WTC11 (cell line): Measurements from ENCODE around the gene NLRP14. TPM values are rescaled to one million over a fixed set of nuclear protein-coding genes. Genes with fewer than 3 reads are reported as not detected.

Source experiments
- ATAC-seq: fragments of 200-7000 bp; cut with Tn5 transposase; 2 replicates; pipeline ENCODE4 v1.10.0; 2021; ENCODE audit warnings: mild to moderate bottlenecking, moderate library complexity
- CTCF ChIA-PET: fragments of 300-600 bp; sonication (Branson Sonifier 250); formaldehyde crosslinking; loops from one replicate; lab custom pipeline; 2021; ENCODE audit warnings: antibody characterized with exemption; lab: Charles Lee
- POLR2A ChIA-PET: fragments of 350-600 bp; sonication (Branson Sonifier 250); formaldehyde crosslinking; loops from one replicate; lab custom pipeline; 2021; ENCODE audit warnings: antibody characterized with exemption; lab: Charles Lee
- DNase-seq: peaks from one replicate; pipeline ENCODE4 v3.0.0; 2021; ENCODE audit warnings: low spot score
- H3K27ac Mint-ChIP-seq: 2 replicates; pipeline ENCODE4 v1.8.0; 2021; ENCODE audit warnings: mixed read lengths
- H3K27me3 Mint-ChIP-seq: 2 replicates; pipeline ENCODE4 v1.8.0; 2021; ENCODE audit warnings: low read depth, mild to moderate bottlenecking, moderate library complexity, mixed read lengths
- H3K36me3 Mint-ChIP-seq: 2 replicates; pipeline ENCODE4 v1.8.0; 2021; ENCODE audit warnings: mixed read lengths
- H3K4me1 Mint-ChIP-seq: 2 replicates; pipeline ENCODE4 v1.8.0; 2022; ENCODE audit warnings: mixed read lengths
- H3K4me3 Mint-ChIP-seq: 2 replicates; pipeline ENCODE4 v1.8.0; 2021; ENCODE audit warnings: mild to moderate bottlenecking, moderate library complexity, mixed read lengths
- H3K9me3 Mint-ChIP-seq: 2 replicates; pipeline ENCODE4 v1.8.0; 2021; ENCODE audit warnings: mixed read lengths
- AFF4 ChIP-seq: sonication (generic); formaldehyde crosslinking; IDR thresholded peaks from 2 replicates; pipeline ENCODE4 v1.8.1; 2023; ENCODE audit warnings: mild to moderate bottlenecking, missing genetic modification reagents, borderline replicate concordance
- ATF2 ChIP-seq: sonication (generic); formaldehyde crosslinking; IDR thresholded peaks from 2 replicates; pipeline ENCODE4 v1.8.1; 2022; ENCODE audit warnings: low read depth, missing genetic modification reagents, borderline replicate concordance
- ESRRA ChIP-seq: sonication (generic); formaldehyde crosslinking; IDR thresholded peaks from 2 replicates; pipeline ENCODE4 v1.8.1; 2022; ENCODE audit warnings: mild to moderate bottlenecking, missing genetic modification reagents, borderline replicate concordance
- GRHL2 ChIP-seq: fragments of 250-450 bp; sonication (Bioruptor Pico); IDR thresholded peaks from 2 replicates; pipeline ENCODE4 v1.8.0; 2022; ENCODE audit warnings: mild to moderate bottlenecking, moderate library complexity; ENCODE audit not compliant: insufficient replicate concordance, severe bottlenecking
- HMGXB4 ChIP-seq: sonication (generic); formaldehyde crosslinking; IDR thresholded peaks from 2 replicates; pipeline ENCODE4 v1.8.1; 2023; ENCODE audit warnings: mild to moderate bottlenecking, moderate library complexity, missing genetic modification reagents
- NFATC4 ChIP-seq: fragments of 250-450 bp; sonication (Bioruptor Pico); IDR thresholded peaks from 2 replicates; pipeline ENCODE4 v1.9.0; 2021; ENCODE audit warnings: mild to moderate bottlenecking
- NR2C2 ChIP-seq: sonication (generic); formaldehyde crosslinking; IDR thresholded peaks from 2 replicates; pipeline ENCODE4 v1.8.0; 2022; ENCODE audit warnings: mild to moderate bottlenecking, missing genetic modification reagents
- ZNF317 ChIP-seq: sonication (generic); formaldehyde crosslinking; IDR thresholded peaks from 2 replicates; pipeline ENCODE4 v1.8.1; 2023; ENCODE audit warnings: low read depth, mild to moderate bottlenecking, moderate library complexity, missing genetic modification reagents, borderline replicate concordance
- ZNF396 ChIP-seq: fragments of 250-450 bp; sonication (Bioruptor Pico); IDR thresholded peaks from 2 replicates; pipeline ENCODE4 v1.8.0; 2021; ENCODE audit warnings: mild to moderate bottlenecking, moderate library complexity, borderline replicate concordance
- ZNF512 ChIP-seq: sonication (generic); formaldehyde crosslinking; IDR thresholded peaks from 2 replicates; pipeline ENCODE4 v1.8.1; 2022; ENCODE audit warnings: missing genetic modification reagents, borderline replicate concordance
- total RNA-seq: library from RNA; stranded (reverse); gene quantifications from 3 replicates; pipeline ENCODE4 v1.2.3, GENCODE V29; 2021

The NLRP14 gene
- total RNA-seq, 1 experiment from 2014 or later, result 0.07 TPM

GRCh38 chr11:7034019-7034418 lies 13.7 kb downstream of the NLRP14 start (continued):
- no peak for TF ChIP-seq AFF4 (CRISPR knock-in tag)
- TF ChIP-seq NR2C2 (CRISPR knock-in tag), result no peak
- TF ChIP-seq ZNF396 (CRISPR knock-in tag), result no peak
- no peak for TF ChIP-seq NFATC4
- no peak for TF ChIP-seq GRHL2
- TF ChIP-seq ATF2 (CRISPR knock-in tag), result no peak

GRCh38 chr11:7046474-7047175 lies 26.3 kb downstream of the NLRP14 start:
- TF ChIP-seq GRHL2 (no peak), ATF2 (CRISPR knock-in tag) (no peak), ZNF512 (CRISPR knock-in tag) (no peak)
- Mint-ChIP-seq H3K27me3 (no peaks in the 10 kb centered on the region; the same call in 1 of the 2 replicates), H3K4me3 (no peak overlapping the region), H3K36me3 (no peaks in the 10 kb centered on the region), H3K27ac (no peak overlapping the region), H3K9me3 (no peaks in the 10 kb centered on the region), H3K4me1 (no peaks in the 10 kb centered on the region)
- no peak for ATAC-seq
- no peak for DNase-seq
- POLR2A ChIA-PET, result no interaction called here
- CTCF ChIA-PET, result interaction anchor here (1.2 kb wide), 1 partner anchor 234 kb away, joined by 3 read pairs; no protein-coding TSS in a partner anchor

- DNase-seq (no peak), ATAC-seq (no peak)
- Mint-ChIP-seq H3K27me3 (no peaks in the 10 kb centered on the region; the same call in 1 of the 2 replicates), H3K9me3 (no peaks in the 10 kb centered on the region), H3K4me1 (no peaks in the 10 kb centered on the region), H3K36me3 (no peaks in the 10 kb centered on the region), H3K27ac (no peak overlapping the region), H3K4me3 (no peak overlapping the region)
- TF ChIP-seq HMGXB4 (CRISPR knock-in tag), result no peak
- no peak for TF ChIP-seq ESRRA (CRISPR knock-in tag)
- TF ChIP-seq ATF2 (CRISPR knock-in tag), result no peak
- TF ChIP-seq ZNF317 (CRISPR knock-in tag), result no peak
- no peak for TF ChIP-seq ZNF396 (CRISPR knock-in tag)
- ChIA-PET POLR2A (no interaction called here), CTCF (no interaction called here)
These were observed 29.9 kb downstream of the NLRP14 start for GRCh38 chr11:7050191-7050590.
